Right ventricle myocardium superior (tissue), 1 donor: Measurements from ENCODE around the gene SPATS2L. TPM values are rescaled to one million over a fixed set of nuclear protein-coding genes. Genes with fewer than 3 reads are reported as not detected.

Experiments
- ATAC-seq: fragments of 200-7000 bp; cut with Tn5 transposase; one replicate; pipeline ENCODE4 v1.9.1; 2020; ENCODE audit warnings: mild to moderate bottlenecking; ENCODE audit not compliant: poor library complexity
- DNase-seq: peaks from one replicate; pipeline ENCODE4 v3.0.0-alpha.2; 2020
- intact Hi-C: fragments of 100-400 bp; cut with DNase I; formaldehyde crosslinking; loops from one replicate; pipeline ENCODE4 v1.11.2; 2022
- total RNA-seq: library from RNA; stranded (reverse); fragmentation: NEBNext Ultra II Directional; extraction: Animal tissue kit (Norgen Biotek cat#: 25700); gene quantifications from one replicate; pipeline ENCODE4 v1.2.1, GENCODE V29; 2021
- donor health status: DM: no; HTN: yes; CAD: no; lungs with severe emphysema.

Gene SPATS2L
- total RNA-seq, 1 donor from 2014 or later, result 71.1 TPM

- DNase-seq (no peak), ATAC-seq (no peak)
- intact Hi-C loops, result no loop called here
Observed at GRCh38 chr2:200467806-200468681, 161.6 kb downstream of the SPATS2L start.

DNA sequence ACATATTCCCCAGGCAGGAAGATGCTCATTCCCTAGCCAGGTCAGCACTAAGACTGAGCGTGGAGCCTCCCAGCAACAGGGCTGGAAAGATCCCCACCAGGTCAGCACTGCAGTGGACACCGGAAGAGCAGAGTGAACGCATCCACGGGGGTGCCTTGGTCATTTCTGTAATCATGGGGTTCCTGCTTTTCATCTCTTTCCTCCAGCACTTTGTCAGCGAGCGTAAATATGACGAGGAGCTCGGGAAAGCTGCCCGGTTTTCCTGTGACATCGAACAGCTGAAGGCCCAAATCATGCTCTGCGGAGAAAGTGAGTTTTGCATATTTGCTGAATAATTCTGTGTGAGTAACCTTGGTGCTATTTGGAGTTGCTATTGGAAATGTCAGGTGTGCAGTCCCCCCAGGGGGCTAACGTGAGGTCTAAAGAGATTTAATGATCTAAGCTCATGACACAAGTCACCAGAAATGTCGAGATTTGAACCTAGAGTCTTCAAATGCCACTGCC lies 163.3 kb downstream of the SPATS2L start:
- intact Hi-C loops, result loop anchor here (10.0 kb wide), 1 partner anchor 165 kb away; the partner anchor contains the start of gene SPATS2L
- ATAC-seq (peak; percentile 4), DNase-seq (peak; percentile 51)

- ATAC-seq, result no peak
- intact Hi-C loops, result loop anchor here (10.0 kb wide), 1 partner anchor 165 kb away; the partner anchor contains the start of gene SPATS2L
Observed at GRCh38 chr2:200470230-200470629, 163.7 kb downstream of the SPATS2L start.

DNA sequence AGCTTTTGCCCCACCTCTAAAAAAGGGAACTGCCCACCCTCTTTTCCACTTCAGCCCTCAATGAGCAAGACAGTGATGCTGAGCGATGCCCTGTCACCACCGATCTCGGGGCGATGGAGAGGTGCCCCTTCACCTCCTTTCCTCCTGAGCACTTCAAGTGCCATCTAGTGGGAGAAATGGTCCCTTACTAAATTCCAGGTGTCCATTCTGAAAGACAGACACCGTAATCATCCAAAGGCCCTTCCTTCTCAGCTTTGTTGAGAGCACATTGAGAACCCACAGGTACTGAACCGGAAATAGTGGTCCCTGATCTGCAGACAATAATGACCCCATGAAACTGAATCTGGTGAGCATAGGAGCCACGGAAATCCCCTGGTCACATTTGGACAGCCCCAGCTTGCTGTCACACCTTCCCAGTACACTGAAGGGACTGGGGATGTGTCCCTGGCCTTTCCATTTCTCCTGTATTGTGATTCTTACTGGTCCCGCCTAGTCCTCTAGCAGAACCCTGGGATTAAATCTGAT lies 164.9 kb downstream of the SPATS2L start:
- intact Hi-C loops, result loop anchor here (10.0 kb wide), 1 partner anchor 167 kb away; the partner anchor contains the start of gene SPATS2L
- ATAC-seq (no peak), DNase-seq (no peak)

More at GRCh38 chr2:200470230-200470629, 163.7 kb downstream of the SPATS2L start:
- DNase-seq, result no peak

GRCh38 chr2:200471928-200472645 lies 165.6 kb downstream of the SPATS2L start:
- ATAC-seq (no peak), DNase-seq (no peak)
- intact Hi-C loops, result loop anchor here (10.0 kb wide), 1 partner anchor 167 kb away; the partner anchor contains the start of gene SPATS2L

- no peak for DNase-seq
- no peak for ATAC-seq
- intact Hi-C loops, result loop anchor here (10.0 kb wide), 1 partner anchor 168 kb away; the partner anchor contains the start of gene SPATS2L
Observed at GRCh38 chr2:200472853-200473464, 166.5 kb downstream of the SPATS2L start.

- no peak for ATAC-seq
- intact Hi-C loops, result loop anchor here (10.0 kb wide), 1 partner anchor 171 kb away; the partner anchor contains the start of gene SPATS2L
- no peak for DNase-seq
Observed at GRCh38 chr2:200475795-200476194, 169.3 kb downstream of the SPATS2L start.

DNA sequence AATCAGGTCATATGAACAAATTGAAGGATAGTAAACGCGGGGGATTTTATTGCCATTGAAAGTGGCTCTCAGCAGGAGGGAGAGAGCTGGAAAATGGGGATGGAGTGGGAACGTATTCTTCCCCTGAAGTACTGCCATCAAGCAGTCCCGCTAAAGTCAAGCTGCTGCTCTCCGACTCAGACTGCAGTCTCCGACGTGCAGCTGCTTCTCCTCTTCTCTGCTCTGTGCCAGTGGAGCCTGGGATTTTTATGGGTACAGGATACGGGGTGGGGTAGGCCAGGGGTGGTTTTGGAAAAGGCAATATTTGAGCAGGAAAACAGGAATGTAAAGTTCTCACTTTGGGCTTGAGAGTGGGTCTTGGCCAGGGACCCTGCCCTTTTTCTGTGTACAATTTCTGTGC lies 170.3 kb downstream of the SPATS2L start:
- ATAC-seq, result peak; percentile 29
- intact Hi-C loops, result loop anchor here (10.0 kb wide), 1 partner anchor 172 kb away; the partner anchor contains the start of gene SPATS2L
- DNase-seq, result no peak

GRCh38 chr2:200477667-200478131 lies 171.2 kb downstream of the SPATS2L start:
- ATAC-seq (peak; percentile 90), DNase-seq (peak; percentile 76)
- intact Hi-C loops, result loop anchor here (10.0 kb wide), 1 partner anchor 173 kb away; the partner anchor contains the start of gene SPATS2L

DNA sequence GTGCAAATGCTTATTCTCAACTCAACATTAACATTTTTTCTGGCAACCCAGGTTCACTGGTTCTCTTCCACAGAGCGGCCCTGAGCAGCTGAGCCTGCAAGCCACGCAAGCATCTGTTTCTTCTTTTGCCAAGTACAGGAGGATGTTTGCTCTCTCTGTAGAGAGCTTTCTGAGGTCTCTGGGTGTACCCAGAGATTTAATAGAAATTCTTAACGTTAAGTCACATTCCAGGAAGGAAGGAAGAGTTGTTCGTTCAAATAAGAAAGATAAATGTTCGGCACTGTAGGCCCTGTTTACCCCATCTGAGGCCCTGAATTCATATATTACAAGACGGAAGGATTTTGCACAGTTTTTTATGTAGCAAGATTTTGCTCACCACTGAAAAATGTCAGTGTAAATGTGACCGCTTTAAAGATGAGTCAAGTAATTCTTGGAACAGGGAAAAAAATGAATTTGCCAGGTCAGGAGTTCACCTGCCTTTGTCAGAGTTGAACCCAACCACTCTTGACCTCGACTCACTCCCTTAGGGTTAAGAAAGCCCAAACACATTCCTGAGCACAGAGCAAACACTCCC lies 173.3 kb downstream of the SPATS2L start:
- DNase-seq (no peak), ATAC-seq (no peak)
- intact Hi-C loops, result loop anchor here (5.0 to 10.0 kb wide), 2 partner anchors 175 to 497 kb away; partner anchors contain the start of gene SPATS2L

DNA sequence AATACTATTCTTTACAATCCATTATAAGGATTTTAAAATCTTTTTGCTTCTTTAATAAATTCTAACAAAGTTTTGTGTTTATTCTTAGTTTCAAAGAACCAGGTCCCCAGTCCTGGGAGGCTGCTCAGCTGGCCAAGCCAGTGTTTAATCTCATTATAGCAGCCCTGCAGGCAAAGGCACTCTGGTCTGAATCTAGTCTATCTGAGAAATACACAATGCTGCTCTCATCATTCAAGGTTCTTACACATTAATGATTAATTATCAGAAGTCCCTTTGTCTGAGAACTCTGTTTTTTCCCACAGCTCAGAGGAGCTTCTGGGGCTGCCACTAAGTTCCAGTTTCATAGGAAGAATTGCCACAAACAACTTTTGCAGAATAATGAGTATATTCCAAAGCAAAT lies 175.7 kb downstream of the SPATS2L start:
- intact Hi-C loops, result loop anchor here (5.0 kb wide), 1 partner anchor 500 kb away; no protein-coding TSS in a partner anchor
- DNase-seq, result no peak
- no peak for ATAC-seq

- no peak for DNase-seq
- intact Hi-C loops, result loop anchor here (5.0 kb wide), 1 partner anchor 501 kb away; no protein-coding TSS in a partner anchor
- no peak for ATAC-seq
Observed at GRCh38 chr2:200483729-200484198, 177.3 kb downstream of the SPATS2L start.

DNA sequence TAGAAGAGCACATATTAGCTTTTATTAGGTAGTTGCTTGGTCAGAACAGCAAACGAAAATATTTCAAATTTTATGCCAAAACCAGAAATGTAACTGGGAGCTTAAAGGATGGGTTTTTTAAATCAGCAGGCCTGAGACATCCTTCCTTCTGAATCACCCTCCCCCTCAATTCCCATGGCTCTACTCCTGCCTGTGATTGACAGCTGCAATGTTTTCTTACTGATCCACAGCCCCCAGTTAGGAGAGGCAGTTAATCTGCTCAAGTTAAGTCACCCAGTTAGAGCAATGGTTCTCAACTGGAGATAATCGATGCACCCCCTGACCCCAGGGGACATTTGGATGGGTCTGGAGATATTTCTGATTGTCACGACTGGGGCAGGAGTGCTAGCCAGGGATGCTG lies 178.4 kb downstream of the SPATS2L start:
- DNase-seq, result no peak

GRCh38 chr2:200486529-200486928 lies 180.0 kb downstream of the SPATS2L start:
- ATAC-seq (no peak), DNase-seq (no peak)
- intact Hi-C loops, result no loop called here

More for the DNA sequence above, 178.4 kb downstream of the SPATS2L start:
- ATAC-seq, result no peak
- intact Hi-C loops, result loop anchor here (5.0 kb wide), 1 partner anchor 503 kb away; no protein-coding TSS in a partner anchor

DNA sequence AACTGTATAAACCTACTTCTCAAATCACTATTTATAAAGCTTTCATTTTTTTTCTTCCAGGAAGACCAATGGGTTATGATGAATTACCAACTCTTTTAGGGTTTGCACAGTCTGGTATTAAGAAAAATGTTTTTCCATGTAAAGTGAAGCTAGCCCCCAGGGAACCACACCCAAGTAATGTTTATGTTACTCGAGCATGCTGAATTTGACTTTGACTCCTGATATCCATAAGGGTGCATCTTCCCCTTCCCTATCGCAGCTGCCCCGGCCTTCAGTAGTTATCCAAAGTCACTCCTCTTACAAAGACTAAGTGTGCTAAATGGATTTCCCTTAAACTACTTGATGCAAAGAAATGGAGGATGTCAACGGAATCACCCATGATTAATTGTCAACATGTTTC lies 181.7 kb downstream of the SPATS2L start:
- intact Hi-C loops, result no loop called here
- no peak for DNase-seq
- no peak for ATAC-seq

- no peak for ATAC-seq
- no peak for DNase-seq
- intact Hi-C loops, result no loop called here
Observed at GRCh38 chr2:200490001-200490400, 183.5 kb downstream of the SPATS2L start.

DNA sequence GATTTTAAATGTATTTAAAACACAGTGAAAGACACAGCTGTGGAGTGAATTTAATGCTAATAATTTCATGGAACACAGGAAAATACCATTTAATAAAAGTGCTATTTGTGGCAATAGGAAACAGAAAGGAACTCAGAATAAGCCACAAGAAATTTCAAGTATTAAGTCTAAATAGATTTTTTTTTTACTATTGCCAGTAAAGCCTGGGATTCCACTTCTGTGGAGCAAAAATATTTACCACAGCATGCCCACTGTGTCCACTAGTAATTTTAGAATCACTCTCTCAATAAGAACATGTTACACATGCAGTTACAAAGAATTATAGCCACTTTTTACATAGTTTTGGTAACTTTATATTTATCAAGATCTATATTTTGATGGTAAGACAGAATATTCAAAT lies 186.2 kb downstream of the SPATS2L start:
- DNase-seq (no peak), ATAC-seq (no peak)
- intact Hi-C loops, result no loop called here
